GM12873 (cell line): Measurements from ENCODE around the gene TGFBR1.

ENCODE experiments used
- CTCF ChIP-seq: IDR thresholded peaks from 2 replicates; pipeline ENCODE4 v1.5.1; 2012; ENCODE audit warnings: low read depth, mild to moderate bottlenecking, moderate library complexity, low read length, control low read depth; ENCODE audit not compliant: insufficient read depth; ENCODE audit errors: missing control alignments

Gene TGFBR1

GRCh38 chr9:99071313-99072039 is 33.4 kb upstream of the TGFBR1 start:
- TF ChIP-seq CTCF: no peak

- no peak for TF ChIP-seq CTCF
Observed at GRCh38 chr9:99072040-99072394, 32.9 kb upstream of the TGFBR1 start.

GRCh38 chr9:99073347-99073746 is 31.6 kb upstream of the TGFBR1 start:
- no peak for TF ChIP-seq CTCF

- no peak for TF ChIP-seq CTCF
Observed at GRCh38 chr9:99073985-99074901, 30.7 kb upstream of the TGFBR1 start.

- no peak for TF ChIP-seq CTCF
Observed at GRCh38 chr9:99074902-99075245, 30.0 kb upstream of the TGFBR1 start.

- TF ChIP-seq CTCF: no peak
Observed at GRCh38 chr9:99075246-99075912, 29.5 kb upstream of the TGFBR1 start.

GRCh38 chr9:99076030-99076429 is 28.9 kb upstream of the TGFBR1 start:
- TF ChIP-seq CTCF: no peak
